ENCODE measurements around the gene ZMYND10. TPM values are rescaled to one million over a fixed set of nuclear protein-coding genes. Genes with fewer than 3 reads are reported as not detected.
A peak's percentile ranks its signal among the peaks of the same experiment; 100 is the strongest.

Gene ZMYND10
- total RNA-seq, 3 donors from 2014 or later (not counting 1 experiment from before 2014, with no cell fraction given): 3.0 to 6.3 (median 3.5) TPM

DNA sequence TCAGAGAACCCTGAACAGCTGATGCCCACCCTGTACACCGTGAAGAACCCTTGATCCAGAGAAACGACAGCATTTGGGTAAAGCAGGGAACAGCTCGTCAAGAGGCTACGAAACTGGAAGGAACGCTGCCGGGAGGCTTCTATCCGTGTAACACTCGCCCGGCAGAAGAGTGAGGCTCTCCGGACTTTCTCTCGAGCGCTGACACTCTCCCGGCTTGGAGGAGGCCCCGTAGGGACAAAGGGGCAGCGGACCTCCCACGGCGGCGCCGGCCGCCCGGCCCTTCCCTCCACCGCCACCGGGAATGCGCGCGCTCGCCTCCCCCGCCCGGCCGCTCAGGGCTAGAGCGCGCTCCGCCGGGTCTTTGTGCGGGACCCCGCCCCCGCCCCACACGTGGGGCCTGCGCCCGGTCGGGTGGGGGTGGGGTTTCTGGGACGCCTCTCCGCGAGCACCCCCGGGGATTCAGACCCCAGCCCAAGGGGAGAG is 24.6 kb downstream of the ZMYND10 start:
- Histone ChIP-seq H3K27ac (ENCODE audit: low read length) (peak overlapping the region; percentile 21), H3K4me3 (ENCODE audit: low read length) (peak overlapping the region; percentile 66), H3K4me1 (ENCODE audit: control insufficient read depth, insufficient read depth, low read length) (peaks cover 68% of the 10 kb centered on the region), H3K27me3 (ENCODE audit: control insufficient read depth, insufficient read depth, low read length) (no peaks in the 10 kb centered on the region), H3K9me3 (ENCODE audit: control insufficient read depth, insufficient read depth, low read length) (no peaks in the 10 kb centered on the region), H3K36me3 (ENCODE audit: control insufficient read depth, insufficient read depth, low read length) (peaks cover 6% of the 10 kb centered on the region)
- peak overlapping the region; percentile 74 to 87 for H3K27ac Mint-ChIP-seq
- peak; percentile 40 to 60 (median 56) for ATAC-seq
- peaks cover 22 to 52% of the 10 kb centered on the region in 2 donors for H3K4me1 Mint-ChIP-seq
- no peaks in the 10 kb centered on the region for H3K27me3 Mint-ChIP-seq (ENCODE audit: low read depth in 2 of 2)
- DNase-seq: peak in 1 of 2 donors; percentile 77
- H3K36me3 Mint-ChIP-seq: no peaks in the 10 kb centered on the region
- intact Hi-C loops (cut with micrococcal nuclease): loop anchor here (2.0 kb wide), 1 partner anchor 16 kb away; no protein-coding TSS in a partner anchor
- H3K4me3 Mint-ChIP-seq: peak overlapping the region; percentile 93
- TF ChIP-seq, protein P1, sequence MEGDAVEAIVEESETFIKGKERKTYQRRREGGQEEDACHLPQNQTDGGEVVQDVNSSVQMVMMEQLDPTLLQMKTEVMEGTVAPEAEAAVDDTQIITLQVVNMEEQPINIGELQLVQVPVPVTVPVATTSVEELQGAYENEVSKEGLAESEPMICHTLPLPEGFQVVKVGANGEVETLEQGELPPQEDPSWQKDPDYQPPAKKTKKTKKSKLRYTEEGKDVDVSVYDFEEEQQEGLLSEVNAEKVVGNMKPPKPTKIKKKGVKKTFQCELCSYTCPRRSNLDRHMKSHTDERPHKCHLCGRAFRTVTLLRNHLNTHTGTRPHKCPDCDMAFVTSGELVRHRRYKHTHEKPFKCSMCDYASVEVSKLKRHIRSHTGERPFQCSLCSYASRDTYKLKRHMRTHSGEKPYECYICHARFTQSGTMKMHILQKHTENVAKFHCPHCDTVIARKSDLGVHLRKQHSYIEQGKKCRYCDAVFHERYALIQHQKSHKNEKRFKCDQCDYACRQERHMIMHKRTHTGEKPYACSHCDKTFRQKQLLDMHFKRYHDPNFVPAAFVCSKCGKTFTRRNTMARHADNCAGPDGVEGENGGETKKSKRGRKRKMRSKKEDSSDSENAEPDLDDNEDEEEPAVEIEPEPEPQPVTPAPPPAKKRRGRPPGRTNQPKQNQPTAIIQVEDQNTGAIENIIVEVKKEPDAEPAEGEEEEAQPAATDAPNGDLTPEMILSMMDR (IDR thresholded peaks at IDR 0.05): no peak
- WGBS (ENCODE audit: insufficient coverage): under 1% methylated on average over 45 of the region's 45 CpGs
- no peaks in the 10 kb centered on the region for H3K9me3 Mint-ChIP-seq

DNA sequence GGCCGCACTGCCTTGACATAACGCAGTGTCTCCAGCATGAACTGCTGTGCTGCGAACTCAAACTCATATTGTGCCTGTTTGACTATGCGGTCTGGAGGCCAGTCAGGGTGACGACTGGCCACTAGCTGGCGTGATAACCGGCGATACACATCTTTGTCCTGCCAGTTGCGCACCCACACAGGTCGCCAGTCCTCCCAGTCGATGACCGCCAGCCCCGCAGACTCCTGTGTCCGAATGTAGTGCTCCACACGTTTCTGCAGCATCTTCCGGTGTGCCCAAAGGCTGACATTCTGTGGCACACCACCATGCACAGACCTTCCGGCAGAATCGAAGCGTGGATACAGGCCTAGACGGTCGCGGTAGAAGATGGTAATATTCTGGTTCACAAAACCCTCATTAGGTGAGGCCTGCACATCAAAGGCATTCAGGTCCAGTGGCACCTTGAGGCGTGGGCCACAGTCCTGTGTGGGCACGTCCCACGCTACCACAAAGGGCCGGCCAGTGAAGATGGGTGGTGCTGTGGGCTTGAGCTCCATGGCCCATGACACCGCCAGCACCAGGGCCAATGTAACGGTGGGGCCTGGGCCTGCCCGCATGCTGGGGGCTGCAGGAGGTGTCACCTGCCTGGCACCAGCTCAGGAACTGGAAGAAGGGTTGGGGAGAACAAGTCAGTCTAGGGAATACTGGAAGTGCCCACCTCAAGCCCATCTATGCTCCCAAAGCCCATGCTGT is 25.5 kb downstream of the ZMYND10 start:
- DNase-seq (no peak), ATAC-seq (no peak)
- Histone ChIP-seq H3K27ac (ENCODE audit: low read length) (no peak overlapping the region), H3K27me3 (ENCODE audit: control insufficient read depth, insufficient read depth, low read length) (no peaks in the 10 kb centered on the region), H3K4me1 (ENCODE audit: control insufficient read depth, insufficient read depth, low read length) (peaks cover 67% of the 10 kb centered on the region), H3K36me3 (ENCODE audit: control insufficient read depth, insufficient read depth, low read length) (no peaks in the 10 kb centered on the region), H3K9me3 (ENCODE audit: control insufficient read depth, insufficient read depth, low read length) (no peaks in the 10 kb centered on the region), H3K4me3 (ENCODE audit: low read length) (peak overlapping the region; percentile 66)
- intact Hi-C loops (cut with micrococcal nuclease): loop anchor here (2.0 kb wide), 1 partner anchor 17 kb away; no protein-coding TSS in a partner anchor
- TF ChIP-seq, protein P1 (IDR thresholded peaks at IDR 0.05): no peak
- Mint-ChIP-seq H3K27me3 (ENCODE audit: low read depth in 2 of 2) (no peaks in the 10 kb centered on the region), H3K36me3 (no peaks in the 10 kb centered on the region), H3K9me3 (no peaks in the 10 kb centered on the region), H3K4me3 (peak overlapping the region; percentile 93), H3K4me1 (peaks cover 22 to 47% of the 10 kb centered on the region in 2 donors), H3K27ac (peak overlapping the region; percentile 69 to 87)
- WGBS (ENCODE audit: insufficient coverage): 93% methylated on average over 29 of the region's 29 CpGs

DNA sequence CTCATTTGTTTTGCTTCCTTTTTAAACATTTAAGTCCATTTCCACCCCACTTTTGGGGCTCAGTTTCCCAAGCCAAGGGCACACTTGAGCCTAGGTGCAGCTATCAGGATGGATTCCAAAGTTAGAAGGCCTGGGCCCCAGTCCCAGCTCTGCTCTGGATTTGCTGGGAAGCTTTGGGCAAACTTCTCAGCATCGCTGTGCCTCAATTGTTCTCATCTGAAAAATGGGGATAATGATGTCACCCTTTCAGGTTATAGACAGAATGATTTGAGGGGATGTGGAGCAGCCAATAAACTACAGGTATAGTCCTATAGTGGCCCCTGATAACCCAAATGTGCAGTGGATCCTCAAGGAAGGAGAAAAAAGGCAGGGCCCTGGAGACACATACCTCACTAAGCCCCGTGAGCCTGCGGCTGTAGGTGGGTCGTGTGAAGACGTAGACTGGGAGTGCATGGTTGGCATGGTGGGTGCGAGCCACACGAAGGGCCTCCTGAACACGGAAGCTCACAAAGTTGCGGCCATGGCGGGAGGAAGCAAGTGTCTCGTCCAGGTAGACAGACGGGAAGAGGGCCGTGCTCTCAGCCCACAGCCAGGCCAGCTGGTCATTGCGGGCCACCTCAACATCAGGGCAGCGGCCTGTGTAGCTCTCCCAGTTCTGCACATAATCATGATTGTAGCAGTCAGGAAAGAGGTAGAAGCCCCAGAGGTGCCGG is 26.2 kb downstream of the ZMYND10 start:
- no peaks in the 10 kb centered on the region for H3K27me3 Mint-ChIP-seq (ENCODE audit: low read depth in 2 of 2)
- H3K27ac Mint-ChIP-seq: peak overlapping the region; percentile 38 to 76
- 97% methylated on average over 16 of the region's 16 CpGs for WGBS (ENCODE audit: insufficient coverage)
- Histone ChIP-seq H3K27me3 (ENCODE audit: control insufficient read depth, insufficient read depth, low read length) (no peaks in the 10 kb centered on the region), H3K27ac (ENCODE audit: low read length) (peak overlapping the region; percentile 14), H3K4me3 (ENCODE audit: low read length) (no peak overlapping the region), H3K36me3 (ENCODE audit: control insufficient read depth, insufficient read depth, low read length) (no peaks in the 10 kb centered on the region), H3K9me3 (ENCODE audit: control insufficient read depth, insufficient read depth, low read length) (no peaks in the 10 kb centered on the region), H3K4me1 (ENCODE audit: control insufficient read depth, insufficient read depth, low read length) (peaks cover 67% of the 10 kb centered on the region)
- H3K36me3 Mint-ChIP-seq: no peaks in the 10 kb centered on the region
- intact Hi-C loops (cut with micrococcal nuclease): no loop called here
- TF ChIP-seq, protein P1 (IDR thresholded peaks at IDR 0.05): no peak
- no peaks in the 10 kb centered on the region for H3K9me3 Mint-ChIP-seq
- H3K4me3 Mint-ChIP-seq: peak overlapping the region; percentile 71
- ATAC-seq (no peak), DNase-seq (no peak)
- peaks cover 22 to 39% of the 10 kb centered on the region in 2 donors for H3K4me1 Mint-ChIP-seq

All from natural killer cell (primary cell).